Nephron progenitor cell (in vitro differentiated cells): ENCODE data around the gene BIRC7.

Source experiments
- DNase-seq: peaks from one replicate; pipeline ENCODE4 v3.0.0; 2021
- H3K27ac Mint-ChIP-seq: 2 replicates; pipeline ENCODE4 v1.8.0; 2021; ENCODE audit warnings: mild to moderate bottlenecking, moderate library complexity, mixed read lengths
- H3K27me3 Mint-ChIP-seq: 2 replicates; pipeline ENCODE4 v1.8.0; 2021; ENCODE audit warnings: mild to moderate bottlenecking, low read depth, mixed read lengths; ENCODE audit not compliant: poor library complexity
- H3K36me3 Mint-ChIP-seq: 2 replicates; pipeline ENCODE4 v1.8.0; 2021; ENCODE audit warnings: low read depth, mixed read lengths
- H3K4me1 Mint-ChIP-seq: 2 replicates; pipeline ENCODE4 v1.8.0; 2021; ENCODE audit warnings: mixed read lengths
- H3K4me3 Mint-ChIP-seq: 2 replicates; pipeline ENCODE4 v1.8.0; 2021; ENCODE audit warnings: mild to moderate bottlenecking, moderate library complexity, mixed read lengths
- H3K9me3 Mint-ChIP-seq: 2 replicates; pipeline ENCODE4 v1.8.0; 2021; ENCODE audit warnings: mild to moderate bottlenecking, moderate library complexity, mixed read lengths
- TF ChIP-seq, protein P1 (sequence below): fragments of 200-600 bp; sonication (generic); IDR thresholded peaks from 2 replicates; pipeline ENCODE4 v1.5.0; 2021; ENCODE audit warnings: antibody characterized with exemption

The BIRC7 gene

GRCh38 chr20:63236116-63236837, 572 bp downstream of the BIRC7 start:
- no peaks in the 10 kb centered on the region for H3K9me3 Mint-ChIP-seq
- peaks cover 4% of the 10 kb centered on the region for H3K27me3 Mint-ChIP-seq
- no peak for DNase-seq
- peaks cover 46% of the 10 kb centered on the region for H3K4me1 Mint-ChIP-seq
- H3K36me3 Mint-ChIP-seq, result no peaks in the 10 kb centered on the region
- TF ChIP-seq, protein P1, sequence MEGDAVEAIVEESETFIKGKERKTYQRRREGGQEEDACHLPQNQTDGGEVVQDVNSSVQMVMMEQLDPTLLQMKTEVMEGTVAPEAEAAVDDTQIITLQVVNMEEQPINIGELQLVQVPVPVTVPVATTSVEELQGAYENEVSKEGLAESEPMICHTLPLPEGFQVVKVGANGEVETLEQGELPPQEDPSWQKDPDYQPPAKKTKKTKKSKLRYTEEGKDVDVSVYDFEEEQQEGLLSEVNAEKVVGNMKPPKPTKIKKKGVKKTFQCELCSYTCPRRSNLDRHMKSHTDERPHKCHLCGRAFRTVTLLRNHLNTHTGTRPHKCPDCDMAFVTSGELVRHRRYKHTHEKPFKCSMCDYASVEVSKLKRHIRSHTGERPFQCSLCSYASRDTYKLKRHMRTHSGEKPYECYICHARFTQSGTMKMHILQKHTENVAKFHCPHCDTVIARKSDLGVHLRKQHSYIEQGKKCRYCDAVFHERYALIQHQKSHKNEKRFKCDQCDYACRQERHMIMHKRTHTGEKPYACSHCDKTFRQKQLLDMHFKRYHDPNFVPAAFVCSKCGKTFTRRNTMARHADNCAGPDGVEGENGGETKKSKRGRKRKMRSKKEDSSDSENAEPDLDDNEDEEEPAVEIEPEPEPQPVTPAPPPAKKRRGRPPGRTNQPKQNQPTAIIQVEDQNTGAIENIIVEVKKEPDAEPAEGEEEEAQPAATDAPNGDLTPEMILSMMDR, result no peak
- H3K27ac Mint-ChIP-seq, result no peak overlapping the region
- H3K4me3 Mint-ChIP-seq, result no peak overlapping the region

GRCh38 chr20:63238031-63238430, 2.3 kb downstream of the BIRC7 start:
- DNase-seq, result no peak
- Mint-ChIP-seq H3K9me3 (no peaks in the 10 kb centered on the region), H3K4me1 (peaks cover 36% of the 10 kb centered on the region), H3K4me3 (no peak overlapping the region), H3K27ac (no peak overlapping the region), H3K27me3 (no peaks in the 10 kb centered on the region), H3K36me3 (no peaks in the 10 kb centered on the region)
- TF ChIP-seq, protein P1, result no peak

DNA sequence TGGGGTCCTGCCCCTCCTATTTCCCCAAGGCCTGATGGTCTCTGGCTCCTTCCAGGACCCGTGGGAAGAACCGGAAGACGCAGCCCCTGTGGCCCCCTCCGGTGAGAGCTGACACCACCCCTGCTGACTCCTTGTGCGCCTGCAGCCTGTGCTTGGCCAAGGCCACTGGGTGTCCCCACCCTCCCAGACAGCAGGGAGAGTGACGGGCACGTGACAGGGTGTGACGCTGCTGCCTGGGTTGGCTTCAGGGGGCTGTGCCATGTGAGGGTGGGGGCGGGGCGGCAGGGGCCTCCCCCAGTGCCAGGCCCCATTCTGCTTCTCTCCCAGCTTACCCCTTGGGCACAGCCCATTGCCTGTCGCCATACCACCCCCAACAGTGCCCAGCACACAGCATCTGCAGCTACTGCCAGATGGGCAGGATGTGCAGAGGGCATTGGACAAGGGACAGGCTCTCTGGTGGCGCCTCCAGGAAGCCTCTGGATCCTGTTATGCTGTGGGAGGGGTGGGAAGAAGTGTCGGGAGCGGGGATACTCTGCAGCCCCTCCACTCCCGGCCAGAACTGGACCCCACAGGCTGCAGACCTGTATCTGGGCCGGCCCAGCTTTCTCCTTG, 2.9 kb downstream of the BIRC7 start:
- Mint-ChIP-seq H3K27me3 (no peaks in the 10 kb centered on the region), H3K4me1 (peaks cover 39% of the 10 kb centered on the region), H3K4me3 (no peak overlapping the region), H3K9me3 (no peaks in the 10 kb centered on the region), H3K27ac (no peak overlapping the region), H3K36me3 (no peaks in the 10 kb centered on the region)
- TF ChIP-seq, protein P1, result no peak
- DNase-seq, result no peak

GRCh38 chr20:63239431-63239830, 3.7 kb downstream of the BIRC7 start:
- TF ChIP-seq, protein P1, result no peak
- Mint-ChIP-seq H3K27me3 (no peaks in the 10 kb centered on the region), H3K4me1 (peaks cover 47% of the 10 kb centered on the region), H3K36me3 (no peaks in the 10 kb centered on the region), H3K9me3 (no peaks in the 10 kb centered on the region), H3K27ac (no peak overlapping the region), H3K4me3 (no peak overlapping the region)
- DNase-seq, result no peak

GRCh38 chr20:63240004-63240403, 4.3 kb downstream of the BIRC7 start:
- Mint-ChIP-seq H3K9me3 (no peaks in the 10 kb centered on the region), H3K36me3 (no peaks in the 10 kb centered on the region), H3K4me3 (no peak overlapping the region), H3K27ac (no peak overlapping the region), H3K4me1 (peaks cover 46% of the 10 kb centered on the region), H3K27me3 (no peaks in the 10 kb centered on the region)
- no peak for DNase-seq
- TF ChIP-seq, protein P1, result no peak

GRCh38 chr20:63241272-63241671, 5.6 kb downstream of the BIRC7 start:
- no peak overlapping the region for H3K27ac Mint-ChIP-seq
- H3K9me3 Mint-ChIP-seq, result no peaks in the 10 kb centered on the region
- no peak for DNase-seq

More at GRCh38 chr20:63241272-63241671, 5.6 kb downstream of the BIRC7 start:
- TF ChIP-seq, protein P1, result no peak
- Mint-ChIP-seq H3K4me3 (no peak overlapping the region), H3K27me3 (no peaks in the 10 kb centered on the region), H3K36me3 (no peaks in the 10 kb centered on the region), H3K4me1 (peaks cover 45% of the 10 kb centered on the region)
